NCI-H82 treated with DMSO at 0.1 percent for 48 hours (cell line): ENCODE data around the gene MTRR.
"Not testable (repeated sequence)": the region's sequence is repeated elsewhere in the genome, so short reads cannot be mapped to it uniquely, and the experiment has no call there.

Experiments
- DNase-seq: peaks from one replicate; lab custom pipeline; 2025; ENCODE audit not compliant: unreplicated experiment; lab: John Stamatoyannopoulos, UW

MTRR gene

DNA sequence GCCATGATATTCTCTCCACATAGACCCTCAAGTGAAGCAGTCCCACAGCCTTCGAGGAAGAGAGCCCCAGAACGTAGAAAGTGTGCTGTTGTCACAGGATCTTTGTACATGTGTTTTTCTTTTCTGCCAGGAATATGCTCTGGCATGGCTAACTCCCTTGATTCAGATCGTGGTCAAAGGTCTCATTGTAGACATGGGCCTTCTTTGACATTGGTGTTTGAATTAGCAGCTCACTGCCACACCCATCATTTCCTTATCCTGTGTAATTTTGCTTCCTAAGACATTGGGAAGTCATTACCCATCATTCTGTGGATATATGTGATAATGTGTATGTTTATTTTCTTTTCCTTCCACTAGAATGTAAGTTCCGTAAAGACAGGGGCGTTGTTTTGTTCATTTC lies 25.5 kb downstream of the MTRR start:
- DNase-seq: no peak

- DNase-seq: no peak
Observed at GRCh38 chr5:7894860-7895259, 25.9 kb downstream of the MTRR start.

GRCh38 chr5:7897014-7897600 lies 28.2 kb downstream of the MTRR start:
- no peak for DNase-seq

DNA sequence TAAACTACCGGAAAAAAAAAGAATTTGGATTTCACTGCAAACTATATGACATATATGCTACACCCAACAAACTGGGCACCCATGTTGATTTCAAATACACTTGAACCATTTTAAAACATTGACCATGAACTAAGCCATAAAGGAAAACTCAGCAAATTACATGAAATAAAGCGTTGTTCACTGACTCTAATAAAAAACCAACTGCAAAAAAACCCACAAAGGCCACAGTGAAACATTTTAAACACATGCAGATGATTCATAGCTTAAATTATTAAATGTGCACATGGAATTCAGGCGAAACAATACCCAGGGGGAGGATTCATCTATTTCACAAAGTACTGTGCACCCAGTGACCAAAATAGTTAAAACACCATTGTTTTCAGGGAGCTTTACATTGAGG lies 33.3 kb downstream of the MTRR start:
- DNase-seq: no peak

- DNase-seq: no peak
Observed at GRCh38 chr5:7902666-7903625, 34.0 kb downstream of the MTRR start.

- no peak for DNase-seq
Observed at GRCh38 chr5:7904170-7904569, 35.2 kb downstream of the MTRR start.

DNA sequence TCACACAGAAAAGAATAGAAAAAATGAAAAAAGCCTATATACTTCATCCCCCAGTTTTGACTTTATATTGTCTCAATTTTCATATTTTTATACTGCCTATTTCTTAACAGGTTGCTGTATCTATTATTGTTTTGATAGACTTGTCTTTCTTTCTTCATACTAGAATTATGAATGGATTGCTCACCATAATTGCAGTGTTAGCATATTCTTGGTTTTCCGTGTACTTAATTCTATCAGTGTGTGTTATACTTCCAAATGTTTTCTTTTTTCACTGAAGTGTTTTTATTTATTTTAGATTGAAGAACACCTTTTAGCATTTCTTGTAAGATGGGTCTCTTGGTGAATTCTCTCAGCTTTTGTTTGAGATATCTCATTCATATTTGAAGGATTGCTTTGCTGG lies 38.7 kb downstream of the MTRR start:
- DNase-seq: no peak

DNA sequence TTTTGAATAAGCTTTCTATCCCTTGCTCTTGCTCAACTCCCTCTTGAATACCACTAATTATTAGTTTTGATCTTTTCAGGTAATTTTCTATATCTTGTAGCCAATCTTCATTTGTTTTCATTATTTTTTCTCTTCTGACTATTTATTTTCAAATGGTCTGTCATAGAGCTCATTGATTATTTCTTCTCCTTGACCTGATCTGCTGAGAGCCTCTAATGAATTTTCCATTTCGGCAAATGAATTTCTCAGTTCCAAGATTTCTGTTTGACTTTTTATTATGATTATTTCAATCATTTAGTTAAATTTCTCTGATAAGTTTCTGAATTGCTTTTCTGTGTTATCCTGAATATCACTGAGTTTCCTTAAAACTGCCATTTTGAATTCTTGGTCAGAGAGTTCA lies 39.4 kb downstream of the MTRR start:
- DNase-seq: no peak

GRCh38 chr5:7910738-7911428 lies 41.9 kb downstream of the MTRR start:
- DNase-seq: no peak

DNA sequence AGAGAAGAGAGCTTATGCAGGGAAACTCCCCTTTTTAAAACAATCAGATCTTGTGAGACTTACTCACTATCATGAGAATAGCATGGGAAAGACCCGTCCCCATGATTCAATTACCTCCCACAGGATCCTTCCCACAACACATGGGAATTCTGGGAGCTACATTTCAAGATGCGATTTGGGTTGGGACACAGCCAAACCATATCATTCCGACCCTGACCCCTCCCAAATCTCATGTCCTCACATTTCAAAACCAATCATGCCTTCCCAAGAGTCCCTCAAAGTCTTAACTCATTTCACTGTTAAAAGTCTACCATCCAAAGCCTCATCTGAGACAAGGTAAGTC lies 42.5 kb downstream of the MTRR start:
- not testable (repeated sequence) for DNase-seq

- no peak for DNase-seq
Observed at GRCh38 chr5:7916171-7916804, 47.3 kb downstream of the MTRR start.

GRCh38 chr5:7917130-7918123 lies 48.5 kb downstream of the MTRR start:
- no peak for DNase-seq

GRCh38 chr5:7925961-7926695 lies 57.2 kb downstream of the MTRR start:
- no peak for DNase-seq

DNA sequence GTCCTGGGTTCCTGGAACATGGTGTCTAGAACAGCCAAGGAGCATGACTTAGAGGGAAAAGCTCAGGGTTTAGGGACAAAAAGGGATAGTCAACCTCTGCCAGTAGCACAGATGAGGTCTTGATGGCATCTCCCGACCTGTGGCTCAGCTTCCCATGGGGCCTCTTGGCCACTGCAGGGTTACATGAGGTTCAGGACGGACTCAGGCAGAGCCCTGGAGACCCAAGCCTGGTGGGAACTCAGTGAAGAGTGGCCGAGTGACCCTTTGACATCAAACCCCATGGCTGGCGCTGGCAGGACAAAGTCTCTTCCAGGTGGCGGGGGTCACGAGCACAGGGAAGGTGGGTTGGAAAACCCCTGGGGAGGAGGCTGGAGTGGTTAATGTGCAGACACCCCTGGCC lies 57.8 kb downstream of the MTRR start:
- no peak for DNase-seq

GRCh38 chr5:7927466-7928375 lies 58.8 kb downstream of the MTRR start:
- peak; percentile 10 for DNase-seq

DNA sequence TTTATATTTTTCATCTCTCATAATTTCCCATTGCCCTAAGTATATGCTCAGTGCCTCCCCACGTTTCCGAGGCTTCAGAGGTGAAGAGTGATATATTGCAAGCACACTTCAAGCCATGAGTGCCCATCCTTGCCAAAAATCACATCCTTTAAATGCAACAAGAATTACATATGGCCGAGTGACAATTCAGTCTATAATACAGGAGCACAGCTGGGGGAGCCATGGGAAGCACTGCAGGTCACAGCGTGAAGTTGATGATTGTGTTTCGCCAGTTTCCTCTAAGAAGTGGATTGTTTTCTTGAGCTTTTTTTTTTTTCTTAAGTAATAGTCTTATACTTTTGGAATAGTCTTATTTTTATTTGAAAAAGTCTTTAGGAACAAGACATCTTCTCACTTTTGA lies 61.1 kb downstream of the MTRR start:
- DNase-seq: no peak

DNA sequence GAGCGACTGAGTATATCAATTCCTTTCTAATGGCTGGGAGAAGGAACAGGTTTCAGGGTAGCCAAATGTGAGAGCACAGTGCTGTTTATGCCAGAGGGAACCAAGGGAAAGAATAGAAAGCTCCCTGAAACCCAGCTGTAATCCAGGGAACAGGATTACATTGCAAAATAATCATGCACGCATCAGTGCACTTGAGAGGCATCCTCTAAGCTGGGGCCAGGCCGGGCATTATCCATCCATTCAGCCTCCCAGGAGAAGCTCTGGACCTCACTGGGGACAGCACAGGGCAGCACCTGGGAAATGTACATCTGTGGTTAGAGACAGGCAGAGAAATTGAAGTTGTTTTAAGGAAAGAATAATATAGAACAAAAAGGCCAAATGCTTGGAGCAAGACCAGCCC lies 72.7 kb downstream of the MTRR start:
- DNase-seq: peak; percentile 90

- no peak for DNase-seq
Observed at GRCh38 chr5:7947301-7947700, 78.4 kb downstream of the MTRR start.
